ENCODE measurements around the gene JAKMIP2.

GRCh38 chr5:147752033-147752432, 30.5 kb downstream of the JAKMIP2 start:
- TF ChIP-seq CTCF (IDR thresholded peaks at IDR 0.05; ENCODE audit: poor library complexity) (no peak), EZH2phosphoT487 (IDR thresholded peaks at IDR 0.05; ENCODE audit: low read depth, severe bottlenecking, unreplicated experiment) (no peak)

Measured in hepatocyte (in vitro differentiated cells).